SK-N-SH treated with all-trans-retinoic acid at 6 μM for 48 hours (cell line): ENCODE measurements around the gene SIRPA.

ENCODE experiments used
- ARNTL ChIP-seq: fragments of 450-650 bp; formaldehyde crosslinking; IDR thresholded peaks from 2 replicates; pipeline ENCODE4 v1.5.0; 2020; ENCODE audit warnings: low read depth, mild to moderate bottlenecking, moderate library complexity, borderline replicate concordance
- PATZ1 ChIP-seq: fragments of 250-450 bp; sonication (Bioruptor Pico); IDR thresholded peaks from 2 replicates; pipeline ENCODE4 v1.8.0; 2020; ENCODE audit warnings: mild to moderate bottlenecking, moderate library complexity, borderline replicate concordance
- RARB ChIP-seq: fragments of 250-450 bp; sonication (Bioruptor Pico); IDR thresholded peaks from 2 replicates; pipeline ENCODE4 v1.8.0; 2021; ENCODE audit warnings: mild to moderate bottlenecking, moderate library complexity
- ZFP3 ChIP-seq: fragments of 250-450 bp; sonication (Bioruptor Pico); IDR thresholded peaks from 2 replicates; pipeline ENCODE4 v1.5.0; 2020; ENCODE audit warnings: mild to moderate bottlenecking, moderate library complexity
- ZFP30 ChIP-seq: fragments of 450-650 bp; formaldehyde crosslinking; IDR thresholded peaks from 2 replicates; pipeline ENCODE4 v1.5.0; 2022; ENCODE audit warnings: mild to moderate bottlenecking, moderate library complexity
- ZNF8 ChIP-seq: fragments of 450-650 bp; formaldehyde crosslinking; IDR thresholded peaks from 2 replicates; pipeline ENCODE4 v1.5.0; 2020; ENCODE audit warnings: mild to moderate bottlenecking, moderate library complexity

GRCh38 chr20:1939270-1939595, 44.0 kb downstream of the SIRPA start:
- TF ChIP-seq PATZ1 (no peak), RARB (CRISPR knock-in tag) (no peak), ZNF8 (no peak), ARNTL (no peak), ZFP3 (no peak), ZFP30 (no peak)
